Measurements from ENCODE around the gene DPH7.

DNA sequence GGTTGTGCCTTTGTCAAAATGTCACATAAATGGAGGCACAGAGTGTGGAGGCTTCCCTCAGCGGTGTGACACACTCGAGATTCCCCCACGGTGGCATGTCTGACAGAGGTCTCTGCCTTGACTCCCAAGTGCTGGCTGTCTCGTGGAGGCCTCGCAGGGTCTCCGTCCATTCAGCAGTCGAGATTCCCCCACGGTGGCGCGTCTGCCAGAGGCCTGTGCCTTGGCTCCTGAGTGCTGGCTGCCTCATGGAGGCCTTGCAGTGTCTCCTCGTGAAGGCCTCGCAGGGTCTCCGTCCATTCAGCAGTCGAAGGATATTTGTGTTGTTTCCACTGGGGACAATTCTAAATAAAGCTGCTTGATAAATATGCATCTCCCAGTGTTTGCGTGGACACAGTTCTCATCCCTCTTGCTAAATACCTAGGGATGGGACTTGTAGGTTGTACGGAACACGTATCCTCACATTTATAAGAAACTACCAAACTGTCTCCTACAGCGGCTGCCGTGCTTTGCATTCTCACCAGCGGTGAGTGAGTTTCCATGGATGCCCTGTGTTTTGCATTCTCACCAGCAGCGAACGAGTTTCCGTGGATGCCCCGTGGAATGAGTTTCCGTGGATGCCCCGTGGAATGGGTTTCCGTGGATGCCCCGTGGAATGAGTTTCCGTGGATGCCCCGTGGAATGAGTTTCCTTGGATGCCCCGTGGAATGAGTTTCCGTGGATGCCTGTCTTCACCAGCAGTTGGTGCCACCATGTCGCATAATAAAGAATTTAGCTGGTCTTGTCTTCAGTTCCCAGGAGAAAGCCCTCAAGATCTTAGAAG lies 54.4 kb downstream of the DPH7 start:
- no peak for TF ChIP-seq CTCF (IDR thresholded peaks at IDR 0.05)
- no peak for TF ChIP-seq POLR2A (IDR thresholded peaks at IDR 0.05; ENCODE audit: low read length)
- TF ChIP-seq, protein P1, sequence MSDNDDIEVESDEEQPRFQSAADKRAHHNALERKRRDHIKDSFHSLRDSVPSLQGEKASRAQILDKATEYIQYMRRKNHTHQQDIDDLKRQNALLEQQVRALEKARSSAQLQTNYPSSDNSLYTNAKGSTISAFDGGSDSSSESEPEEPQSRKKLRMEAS (IDR thresholded peaks at IDR 0.05) = no peak
- TF ChIP-seq, protein P2, sequence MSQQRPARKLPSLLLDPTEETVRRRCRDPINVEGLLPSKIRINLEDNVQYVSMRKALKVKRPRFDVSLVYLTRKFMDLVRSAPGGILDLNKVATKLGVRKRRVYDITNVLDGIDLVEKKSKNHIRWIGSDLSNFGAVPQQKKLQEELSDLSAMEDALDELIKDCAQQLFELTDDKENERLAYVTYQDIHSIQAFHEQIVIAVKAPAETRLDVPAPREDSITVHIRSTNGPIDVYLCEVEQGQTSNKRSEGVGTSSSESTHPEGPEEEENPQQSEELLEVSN (IDR thresholded peaks at IDR 0.05; ENCODE audit: borderline replicate concordance, low read depth) = no peak
- no peak for TF ChIP-seq SREBF2 (IDR thresholded peaks at IDR 0.05)
- TF ChIP-seq MYC (IDR thresholded peaks at IDR 0.05; ENCODE audit: borderline replicate concordance, low read length) = no peak
- TF ChIP-seq JUN (IDR thresholded peaks at IDR 0.05) = no peak
- TF ChIP-seq REST (IDR thresholded peaks at IDR 0.05) = no peak

All from A549 (cell line).